SK-N-MC (cell line): ENCODE results near the gene SPPL2A.

Experiments used
- EZH2 ChIP-seq: fragments of 200-600 bp; sonication (generic); IDR thresholded peaks from one replicate; pipeline ENCODE4 v1.6.1; 2017; ENCODE audit warnings: antibody characterized with exemption
- FOXP2 ChIP-seq: optimal IDR thresholded peaks from 2 replicates; pipeline ENCODE3; 2011; ENCODE audit warnings: mild to moderate bottlenecking, moderate library complexity; ENCODE audit not compliant: insufficient read depth; ENCODE audit errors: extremely low read length, control extremely low read depth

DNA sequence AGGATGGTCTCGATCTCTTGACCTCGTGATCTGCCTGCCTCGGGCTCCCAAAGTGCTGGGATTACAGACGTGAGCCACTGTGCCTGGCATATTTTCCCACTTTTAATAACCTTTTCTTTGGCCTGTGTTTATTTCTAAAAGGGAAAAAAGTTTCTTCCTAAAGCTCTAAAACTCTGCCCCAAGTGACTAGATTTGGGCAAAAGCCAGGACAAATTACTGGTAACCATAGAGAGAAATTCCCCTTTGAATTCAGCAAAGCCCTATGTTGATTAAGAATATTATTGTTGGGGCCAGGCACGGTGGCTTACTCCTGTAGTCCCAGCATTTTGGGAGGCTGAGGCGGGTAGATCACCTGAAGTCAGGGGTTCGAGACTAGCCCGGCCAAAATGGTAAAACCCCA, 67.4 kb downstream of the SPPL2A start:
- no peak for TF ChIP-seq EZH2
- TF ChIP-seq FOXP2 = no peak
